H1 (cell line): Measurements from ENCODE around the gene TP53RK. TPM values are rescaled to one million over a fixed set of nuclear protein-coding genes. Genes with fewer than 3 reads are reported as not detected.

Experiments
- ASH2L ChIP-seq: fragments of 200-600, 300-600 bp; sonication (generic); IDR thresholded peaks from one replicate; pipeline ENCODE4 v1.7.1; 2017; ENCODE audit warnings: low read length
- CHD7 ChIP-seq: fragments of 300-600 bp; sonication (generic); IDR thresholded peaks from 2 replicates; pipeline ENCODE4 v1.7.1; 2012; ENCODE audit warnings: low read length, moderate library complexity, mild to moderate bottlenecking, inconsistent platforms; ENCODE audit not compliant: insufficient replicate concordance
- GABPA ChIP-seq: IDR thresholded peaks from 2 replicates; pipeline ENCODE4 v1.6.1; 2011; ENCODE audit warnings: mild to moderate bottlenecking, low read length, moderate library complexity, borderline replicate concordance; ENCODE audit not compliant: insufficient read depth
- JUND ChIP-seq: IDR thresholded peaks from 2 replicates; pipeline ENCODE4 v1.6.1; 2011; ENCODE audit warnings: mild to moderate bottlenecking, improper control_type of control experiment, low read length
- KDM5A ChIP-seq: fragments of 200-600 bp; IDR thresholded peaks from 2 replicates; pipeline ENCODE4 v1.7.1; 2012; ENCODE audit warnings: mild to moderate bottlenecking, low read length, inconsistent platforms, mixed read lengths
- PHF8 ChIP-seq: fragments of 200-600 bp; sonication (generic); conservative IDR thresholded peaks from 2 replicates; pipeline ENCODE4 v1.7.1; 2012; ENCODE audit warnings: low read depth, mild to moderate bottlenecking, inconsistent platforms, low read length, moderate library complexity
- RNF2 ChIP-seq: fragments of 200-900, 300-1000 bp; sonication (generic); IDR thresholded peaks from 2 replicates; pipeline ENCODE4 v1.7.1; 2016; ENCODE audit warnings: borderline replicate concordance, low read depth, mild to moderate bottlenecking, antibody characterized with exemption, low read length; ENCODE audit not compliant: poor library complexity, severe bottlenecking; ENCODE audit errors: missing control alignments
- SP1 ChIP-seq: IDR thresholded peaks from 2 replicates; pipeline ENCODE4 v1.6.1; 2011; ENCODE audit warnings: low read depth, low read length
- SUZ12 ChIP-seq: fragments of 200-600 bp; sonication (generic); IDR thresholded peaks from 2 replicates; pipeline ENCODE4 v1.6.1; 2012; ENCODE audit warnings: mild to moderate bottlenecking, inconsistent platforms, low read length, moderate library complexity, mixed read lengths
- YY1 ChIP-seq: IDR thresholded peaks from 2 replicates; pipeline ENCODE4 v1.6.1; 2011; ENCODE audit warnings: low read depth, mild to moderate bottlenecking, low read length
- polyA plus RNA-seq, 7 experiments: library from polyadenylated mRNA; depleted of rRNA in 3 of 7; stranded (reverse) in 5 of 7; unstranded in 2 of 7; fragments of >200 nt in 5 of 7; fragments of 200-250 nt in 2 of 7; gene quantifications; 1 replicate in 5 of 7; 2 replicates in 1 of 7; 4 replicates in 1 of 7; pipeline versions ENCODE4 v1.2.1 to v1.2.3, GENCODE V29; 2011 to 2013; ENCODE audit warnings: missing spikeins in 2 of 7, mixed read lengths in 2 of 7
- total RNA-seq: library from RNA; stranded (reverse); fragmentation: NEBNext Ultra II Directional; extraction: Animal tissue kit (Norgen Biotek cat#: 25700); gene quantifications from 2 replicates; pipeline ENCODE4 v1.2.1, GENCODE V29; 2021

The TP53RK gene
- total and polyA plus RNA-seq, 2 of the 8 experiments (the other 6 are each of a cell fraction or from before 2014, with no cell fraction given) = 8.5 to 16.3 TPM

GRCh38 chr20:46651091-46651962 lies 37.9 kb downstream of the TP53RK start, which contains the start of gene SLC13A3 (continued):
- no peak for TF ChIP-seq CHD7
- no peak for TF ChIP-seq JUND
- TF ChIP-seq RNF2 = no peak
- no peak for TF ChIP-seq GABPA
- no peak for TF ChIP-seq SUZ12
- TF ChIP-seq YY1 = peak; percentile 76
- peak; percentile 84 for TF ChIP-seq ASH2L
- TF ChIP-seq PHF8 = no peak
- no peak for TF ChIP-seq SP1
- TF ChIP-seq KDM5A = no peak
